Cardiac muscle cell (in vitro differentiated cells and primary cell): ENCODE results near the gene PECR. TPM values are rescaled to one million over a fixed set of nuclear protein-coding genes. Genes with fewer than 3 reads are reported as not detected.

Source experiments
- DNase-seq, 2 donors: peaks; one replicate each; pipeline versions ENCODE4 v3.0.0 to v3.0.0-alpha.2; 2010 to 2017; ENCODE audit warnings: low read depth in 1 of 2, low spot score in 1 of 2
- H3K27ac ChIP-seq: fragments of 200-600 bp; sonication (generic); 2 replicates; pipeline ENCODE4 v1.5.1; 2016
- H3K27me3 ChIP-seq: fragments of 200-600 bp; sonication (generic); 2 replicates; pipeline ENCODE4 v1.6.0; 2016; ENCODE audit warnings: control low read depth
- H3K36me3 ChIP-seq: fragments of 200-600 bp; sonication (generic); 2 replicates; pipeline ENCODE4 v1.5.1; 2016; ENCODE audit warnings: control low read depth
- H3K4me1 ChIP-seq: fragments of 200-600 bp; sonication (generic); 2 replicates; pipeline ENCODE4 v1.8.1; 2017; ENCODE audit warnings: low read depth, mild to moderate bottlenecking, mixed run types
- H3K4me3 ChIP-seq: fragments of 200-600 bp; sonication (generic); 2 replicates; pipeline ENCODE4 v1.5.1; 2016; ENCODE audit warnings: mild to moderate bottlenecking
- H3K9me3 ChIP-seq: fragments of 200-600 bp; sonication (generic); 2 replicates; pipeline ENCODE4 v1.5.1; 2017; ENCODE audit warnings: low read depth, mild to moderate bottlenecking, control low read depth
- polyA plus RNA-seq: library from polyadenylated mRNA; unstranded; fragments of >200 nt; fragmentation: Nextera tagmentation; extraction: Ambion mirVana; gene quantifications from 2 replicates; pipeline ENCODE4 v1.2.1, GENCODE V29; 2016
- total RNA-seq: library from RNA; depleted of rRNA; stranded (reverse); fragments of >200 nt; gene quantifications from 2 replicates; pipeline ENCODE4 v1.2.3, GENCODE V29; 2016
- TF ChIP-seq, protein P1 (sequence below): IDR thresholded peaks from 2 replicates; pipeline ENCODE4 v1.5.1; 2012; ENCODE audit warnings: low read depth, mild to moderate bottlenecking, low read length

The PECR gene
- total and polyA plus RNA-seq, 2 experiments from 2014 or later = 6.4 to 11.4 TPM

DNA sequence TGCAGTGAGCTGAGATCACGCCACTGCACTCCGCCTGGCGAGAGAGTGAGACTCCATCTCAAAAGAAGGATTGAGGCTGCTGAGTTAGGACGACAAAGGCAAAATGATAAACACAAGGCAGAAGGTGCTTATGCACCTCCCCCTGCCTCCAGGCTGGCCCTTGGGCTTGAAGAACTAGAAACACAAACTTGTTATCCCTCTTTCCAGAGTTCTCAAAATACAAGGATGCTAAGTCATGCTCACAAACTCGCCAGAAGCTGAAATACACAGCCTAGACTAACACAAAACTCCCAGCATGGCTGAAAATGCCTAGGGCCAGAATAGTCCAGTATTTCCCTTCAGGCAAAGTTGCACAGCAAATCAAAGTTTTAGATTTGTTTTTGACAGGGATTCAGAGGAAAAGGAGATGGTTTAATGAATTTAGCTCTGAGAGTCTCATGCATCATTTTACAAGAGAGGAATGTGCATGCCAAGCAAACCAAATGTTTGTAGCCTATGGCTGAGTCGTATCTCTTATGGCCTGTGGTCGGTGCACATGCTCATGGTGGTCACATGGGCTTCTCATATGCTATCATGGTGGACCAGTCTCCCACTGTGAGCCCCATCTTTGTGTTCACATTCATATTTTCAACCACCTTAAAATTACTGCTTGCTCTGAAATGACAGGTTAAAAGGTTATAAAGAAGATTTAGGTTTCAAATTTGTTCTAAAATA, 52.0 kb downstream of the PECR start:
- no peaks in the 10 kb centered on the region for H3K9me3 ChIP-seq
- H3K27ac ChIP-seq = no peak overlapping the region
- TF ChIP-seq, protein P1, sequence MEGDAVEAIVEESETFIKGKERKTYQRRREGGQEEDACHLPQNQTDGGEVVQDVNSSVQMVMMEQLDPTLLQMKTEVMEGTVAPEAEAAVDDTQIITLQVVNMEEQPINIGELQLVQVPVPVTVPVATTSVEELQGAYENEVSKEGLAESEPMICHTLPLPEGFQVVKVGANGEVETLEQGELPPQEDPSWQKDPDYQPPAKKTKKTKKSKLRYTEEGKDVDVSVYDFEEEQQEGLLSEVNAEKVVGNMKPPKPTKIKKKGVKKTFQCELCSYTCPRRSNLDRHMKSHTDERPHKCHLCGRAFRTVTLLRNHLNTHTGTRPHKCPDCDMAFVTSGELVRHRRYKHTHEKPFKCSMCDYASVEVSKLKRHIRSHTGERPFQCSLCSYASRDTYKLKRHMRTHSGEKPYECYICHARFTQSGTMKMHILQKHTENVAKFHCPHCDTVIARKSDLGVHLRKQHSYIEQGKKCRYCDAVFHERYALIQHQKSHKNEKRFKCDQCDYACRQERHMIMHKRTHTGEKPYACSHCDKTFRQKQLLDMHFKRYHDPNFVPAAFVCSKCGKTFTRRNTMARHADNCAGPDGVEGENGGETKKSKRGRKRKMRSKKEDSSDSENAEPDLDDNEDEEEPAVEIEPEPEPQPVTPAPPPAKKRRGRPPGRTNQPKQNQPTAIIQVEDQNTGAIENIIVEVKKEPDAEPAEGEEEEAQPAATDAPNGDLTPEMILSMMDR = no peak
- no peak overlapping the region for H3K4me3 ChIP-seq
- no peak for DNase-seq
- no peaks in the 10 kb centered on the region for H3K4me1 ChIP-seq
- no peaks in the 10 kb centered on the region for H3K36me3 ChIP-seq
- H3K27me3 ChIP-seq = no peaks in the 10 kb centered on the region

DNA sequence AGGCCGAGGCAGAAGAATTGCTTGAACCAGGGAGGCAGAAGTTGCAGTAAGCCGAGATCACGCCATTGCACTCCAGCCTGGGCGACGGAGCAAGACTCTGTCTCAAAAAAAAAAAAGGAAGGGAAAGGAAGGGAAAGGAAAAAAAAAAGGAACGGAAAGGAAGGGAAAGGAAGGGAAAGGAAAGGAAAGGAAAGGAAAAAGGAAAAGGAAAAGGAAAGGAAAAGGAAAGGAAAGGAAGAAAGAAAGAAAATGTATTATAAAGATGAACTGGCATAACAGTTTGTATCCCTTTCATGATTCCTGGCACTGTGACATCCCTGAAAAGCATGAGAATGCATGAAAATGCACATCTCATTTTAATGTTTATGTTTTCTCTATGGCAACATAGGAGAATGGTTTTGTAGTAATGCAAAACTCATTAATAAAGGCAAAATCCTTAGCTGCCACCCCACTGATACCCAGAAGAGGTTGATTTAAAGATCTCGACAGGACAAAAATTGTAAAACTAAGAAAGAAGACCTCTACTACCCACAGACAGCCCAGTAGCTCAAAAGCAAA, 56.8 kb downstream of the PECR start:
- Histone ChIP-seq H3K27me3 (no peaks in the 10 kb centered on the region), H3K9me3 (no peaks in the 10 kb centered on the region), H3K36me3 (no peaks in the 10 kb centered on the region), H3K27ac (no peak overlapping the region), H3K4me1 (no peaks in the 10 kb centered on the region), H3K4me3 (no peak overlapping the region)
- TF ChIP-seq, protein P1 = no peak
- no peak for DNase-seq

DNA sequence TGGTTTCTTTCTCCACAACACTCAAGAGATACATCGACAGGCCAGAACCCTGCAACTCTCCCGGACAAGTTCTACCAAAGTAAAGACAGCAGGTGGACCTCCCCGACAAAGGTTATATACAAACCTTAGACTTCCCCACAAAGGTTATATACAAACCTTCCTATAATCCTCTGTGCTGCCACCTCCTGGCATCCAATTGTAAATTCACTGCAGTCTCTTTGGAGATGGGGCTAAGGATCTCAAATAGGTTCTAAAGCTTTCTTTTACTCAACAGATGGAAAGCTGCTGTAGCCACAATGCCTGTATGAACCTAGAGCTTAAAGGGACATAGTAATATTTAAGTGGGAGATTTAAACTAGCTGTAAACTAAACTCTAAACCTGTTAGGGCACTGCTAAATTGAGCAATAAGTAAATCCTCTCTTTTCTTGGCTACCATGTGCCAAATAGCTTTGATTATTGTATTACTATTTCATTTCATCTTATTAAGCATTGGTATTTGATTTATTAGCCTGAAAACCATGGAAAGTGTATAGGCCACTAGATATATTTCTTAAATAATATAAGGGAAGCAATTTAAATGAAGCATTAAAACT, 58.5 kb downstream of the PECR start:
- TF ChIP-seq, protein P1 = peak; percentile 72
- peak; percentile 63 to 68 for DNase-seq
- Histone ChIP-seq H3K4me3 (no peak overlapping the region), H3K27me3 (no peaks in the 10 kb centered on the region), H3K27ac (no peak overlapping the region), H3K36me3 (no peaks in the 10 kb centered on the region), H3K9me3 (no peaks in the 10 kb centered on the region), H3K4me1 (no peaks in the 10 kb centered on the region)

DNA sequence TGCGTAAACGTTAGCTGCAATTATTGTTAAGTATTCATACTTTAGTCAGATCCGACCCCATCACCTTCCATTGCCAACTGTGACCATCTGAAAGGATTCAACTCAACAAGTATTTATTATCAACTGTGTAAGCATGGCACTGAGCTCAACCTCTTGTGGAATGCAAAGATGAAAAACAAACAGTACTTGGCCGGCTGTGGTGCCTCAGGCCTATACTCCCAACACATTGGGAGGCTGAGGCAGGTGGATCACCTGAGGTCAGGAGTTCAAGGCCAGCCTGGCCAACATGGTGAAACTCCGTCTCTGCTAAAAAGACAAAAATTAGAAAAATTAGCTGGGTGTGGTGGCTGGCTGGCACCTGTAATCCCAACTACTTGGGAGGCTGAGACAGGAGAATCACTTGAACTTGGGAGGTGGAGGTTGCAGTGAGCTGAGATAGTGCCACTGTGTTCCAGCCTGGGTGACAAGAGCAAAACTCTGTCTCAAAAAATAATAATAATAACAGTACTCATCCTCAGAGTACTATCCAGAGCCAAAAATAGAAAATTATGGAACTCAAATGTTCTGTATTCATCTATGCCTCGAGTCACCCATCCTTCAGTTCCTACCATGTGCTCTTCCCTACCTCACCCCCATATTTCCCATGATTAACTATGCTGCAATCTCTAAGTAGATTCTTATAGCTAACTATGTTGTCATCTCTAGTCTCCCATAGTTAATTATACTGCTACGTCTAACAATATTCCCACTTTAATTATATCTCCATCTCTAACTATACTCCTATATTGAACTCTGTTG, 59.6 kb downstream of the PECR start:
- Histone ChIP-seq H3K4me1 (no peaks in the 10 kb centered on the region), H3K27ac (no peak overlapping the region), H3K9me3 (no peaks in the 10 kb centered on the region), H3K4me3 (no peak overlapping the region), H3K36me3 (no peaks in the 10 kb centered on the region), H3K27me3 (no peaks in the 10 kb centered on the region)
- TF ChIP-seq, protein P1 = no peak
- DNase-seq = no peak

DNA sequence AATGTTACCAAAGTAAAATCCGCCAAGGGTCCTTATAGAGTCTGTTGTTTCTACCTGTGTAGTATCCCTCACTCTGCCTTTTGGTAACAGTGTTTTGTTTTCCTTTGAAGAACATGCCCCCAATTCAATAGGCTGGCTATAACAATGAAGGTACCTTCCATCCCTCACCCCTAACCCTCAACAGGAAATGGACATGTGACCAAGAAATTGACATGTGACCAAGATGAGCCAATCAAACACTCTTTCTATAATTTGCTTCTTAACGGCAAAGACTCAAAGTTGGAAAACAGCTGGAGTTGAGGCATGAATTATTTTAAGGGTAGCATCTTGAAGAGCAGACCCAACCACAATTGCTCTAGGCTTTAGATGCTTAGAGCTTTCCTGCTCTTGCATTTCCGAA, 62.9 kb downstream of the PECR start:
- no peak overlapping the region for H3K4me3 ChIP-seq
- TF ChIP-seq, protein P1 = no peak
- H3K9me3 ChIP-seq = no peaks in the 10 kb centered on the region
- H3K4me1 ChIP-seq = no peaks in the 10 kb centered on the region
- no peak for DNase-seq
- no peaks in the 10 kb centered on the region for H3K27me3 ChIP-seq
- no peaks in the 10 kb centered on the region for H3K36me3 ChIP-seq
- H3K27ac ChIP-seq = no peak overlapping the region
